Measurements from ENCODE around the gene RBM4. TPM values are rescaled to one million over a fixed set of nuclear protein-coding genes. Genes with fewer than 3 reads are reported as not detected.

RBM4 gene
- total and polyA plus RNA-seq, 9 of the 15 experiments (the other 6 are each of a cell fraction or from before 2014, with no cell fraction given) = 81.6 to 233 (median 122) TPM

DNA sequence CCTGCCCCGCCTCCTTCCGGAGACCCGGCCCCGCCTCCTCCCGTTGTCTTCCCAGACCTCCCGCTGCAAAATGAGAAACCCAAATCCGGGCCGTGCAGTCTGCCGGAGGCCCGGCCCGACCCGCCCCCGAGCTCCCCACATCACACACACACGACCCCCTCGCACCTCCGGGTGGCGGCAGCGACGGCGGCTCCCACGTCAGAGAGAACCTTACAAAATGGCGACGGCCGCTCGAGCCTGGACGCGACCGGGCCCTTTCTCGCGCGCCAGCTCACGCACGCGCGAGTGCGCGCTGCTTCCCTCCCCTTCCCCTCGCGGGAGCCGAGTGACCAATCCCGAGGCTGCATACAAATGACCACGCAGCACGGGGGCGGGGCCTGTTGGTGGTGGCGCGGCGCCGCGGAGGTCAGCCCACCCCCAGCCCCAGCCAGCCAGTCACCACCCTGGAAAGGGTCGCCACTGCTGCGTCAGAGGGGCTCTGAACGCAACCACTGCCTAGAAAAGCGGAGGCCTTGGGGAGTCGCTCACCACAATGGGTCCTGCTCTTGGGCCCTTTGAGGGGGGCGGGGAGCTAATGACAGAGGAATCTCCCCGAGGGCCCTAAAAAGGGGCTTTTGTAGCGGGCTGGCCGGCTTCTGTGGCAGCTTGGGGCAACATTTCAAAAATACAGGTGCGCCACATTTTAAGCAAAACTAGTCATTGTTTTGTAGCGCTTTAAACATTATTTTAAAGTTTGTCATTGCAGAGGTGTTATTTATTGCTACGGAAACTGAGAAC is 39.3 kb downstream of the RBM4 start, which contains the start of gene RBM4B (continued):
- TF ChIP-seq FOXA3 (CRISPR knock-in tag; conservative IDR thresholded peaks at IDR 0.05 in 1 of 2, IDR thresholded peaks at IDR 0.05 in 1 of 2) (no peak), NFIX (CRISPR knock-in tag; IDR thresholded peaks at IDR 0.05; ENCODE audit: low read depth) (no peak), DPF2 (IDR thresholded peaks at IDR 0.05) (no peak), BCL6 (CRISPR knock-in tag; IDR thresholded peaks at IDR 0.05) (no peak), ZNF444 (CRISPR knock-in tag; IDR thresholded peaks at IDR 0.05) (0 out of 2 replicates have a peak, but pooled peaks have one; percentile 62), KDM5B (IDR thresholded peaks at IDR 0.05; ENCODE audit: insufficient replicate concordance, low read depth, low read length) (peak; percentile 86), ZNF146 (CRISPR knock-in tag; IDR thresholded peaks at IDR 0.05; ENCODE audit: unreplicated experiment) (no peak), ZFX (CRISPR knock-in tag; IDR thresholded peaks at IDR 0.05) (peak; percentile 79), CXXC5 (CRISPR knock-in tag; IDR thresholded peaks at IDR 0.05) (peak; percentile 92), MCM5 (IDR thresholded peaks at IDR 0.05; ENCODE audit: low read depth) (no peak), ELF4 (CRISPR knock-in tag; IDR thresholded peaks at IDR 0.05) (no peak), ARNT (IDR thresholded peaks at IDR 0.05) (no peak; a peak in 1 of 4 replicates), ASH1L (IDR thresholded peaks at IDR 0.05; ENCODE audit: borderline replicate concordance, low read depth, partially characterized antibody) (no peak), L3MBTL2 (IDR thresholded peaks at IDR 0.05) (peak; percentile 71), SUPT5H (IDR thresholded peaks at IDR 0.05) (peak; percentile 88), POLR2G (IDR thresholded peaks at IDR 0.05; ENCODE audit: low read depth, low read length) (peak; percentile 96), RBM25 (IDR thresholded peaks at IDR 0.05; ENCODE audit: low read depth, low read length, severe bottlenecking) (peak; percentile 90)
- TF ChIP-seq, protein P1, sequence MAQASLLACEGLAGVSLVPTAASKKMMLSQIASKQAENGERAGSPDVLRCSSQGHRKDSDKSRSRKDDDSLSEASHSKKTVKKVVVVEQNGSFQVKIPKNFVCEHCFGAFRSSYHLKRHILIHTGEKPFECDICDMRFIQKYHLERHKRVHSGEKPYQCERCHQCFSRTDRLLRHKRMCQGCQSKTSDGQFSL (CRISPR knock-in tag; IDR thresholded peaks at IDR 0.05) = no peak
- TF ChIP-seq, protein P1 (tag; IDR thresholded peaks at IDR 0.05) = no peak
- TF ChIP-seq, protein P2, sequence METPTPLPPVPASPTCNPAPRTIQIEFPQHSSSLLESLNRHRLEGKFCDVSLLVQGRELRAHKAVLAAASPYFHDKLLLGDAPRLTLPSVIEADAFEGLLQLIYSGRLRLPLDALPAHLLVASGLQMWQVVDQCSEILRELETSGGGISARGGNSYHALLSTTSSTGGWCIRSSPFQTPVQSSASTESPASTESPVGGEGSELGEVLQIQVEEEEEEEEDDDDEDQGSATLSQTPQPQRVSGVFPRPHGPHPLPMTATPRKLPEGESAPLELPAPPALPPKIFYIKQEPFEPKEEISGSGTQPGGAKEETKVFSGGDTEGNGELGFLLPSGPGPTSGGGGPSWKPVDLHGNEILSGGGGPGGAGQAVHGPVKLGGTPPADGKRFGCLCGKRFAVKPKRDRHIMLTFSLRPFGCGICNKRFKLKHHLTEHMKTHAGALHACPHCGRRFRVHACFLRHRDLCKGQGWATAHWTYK (CRISPR knock-in tag; IDR thresholded peaks at IDR 0.05) = peak; percentile 60; the same call in 1 of the 2 replicates
- TF ChIP-seq, protein P3, sequence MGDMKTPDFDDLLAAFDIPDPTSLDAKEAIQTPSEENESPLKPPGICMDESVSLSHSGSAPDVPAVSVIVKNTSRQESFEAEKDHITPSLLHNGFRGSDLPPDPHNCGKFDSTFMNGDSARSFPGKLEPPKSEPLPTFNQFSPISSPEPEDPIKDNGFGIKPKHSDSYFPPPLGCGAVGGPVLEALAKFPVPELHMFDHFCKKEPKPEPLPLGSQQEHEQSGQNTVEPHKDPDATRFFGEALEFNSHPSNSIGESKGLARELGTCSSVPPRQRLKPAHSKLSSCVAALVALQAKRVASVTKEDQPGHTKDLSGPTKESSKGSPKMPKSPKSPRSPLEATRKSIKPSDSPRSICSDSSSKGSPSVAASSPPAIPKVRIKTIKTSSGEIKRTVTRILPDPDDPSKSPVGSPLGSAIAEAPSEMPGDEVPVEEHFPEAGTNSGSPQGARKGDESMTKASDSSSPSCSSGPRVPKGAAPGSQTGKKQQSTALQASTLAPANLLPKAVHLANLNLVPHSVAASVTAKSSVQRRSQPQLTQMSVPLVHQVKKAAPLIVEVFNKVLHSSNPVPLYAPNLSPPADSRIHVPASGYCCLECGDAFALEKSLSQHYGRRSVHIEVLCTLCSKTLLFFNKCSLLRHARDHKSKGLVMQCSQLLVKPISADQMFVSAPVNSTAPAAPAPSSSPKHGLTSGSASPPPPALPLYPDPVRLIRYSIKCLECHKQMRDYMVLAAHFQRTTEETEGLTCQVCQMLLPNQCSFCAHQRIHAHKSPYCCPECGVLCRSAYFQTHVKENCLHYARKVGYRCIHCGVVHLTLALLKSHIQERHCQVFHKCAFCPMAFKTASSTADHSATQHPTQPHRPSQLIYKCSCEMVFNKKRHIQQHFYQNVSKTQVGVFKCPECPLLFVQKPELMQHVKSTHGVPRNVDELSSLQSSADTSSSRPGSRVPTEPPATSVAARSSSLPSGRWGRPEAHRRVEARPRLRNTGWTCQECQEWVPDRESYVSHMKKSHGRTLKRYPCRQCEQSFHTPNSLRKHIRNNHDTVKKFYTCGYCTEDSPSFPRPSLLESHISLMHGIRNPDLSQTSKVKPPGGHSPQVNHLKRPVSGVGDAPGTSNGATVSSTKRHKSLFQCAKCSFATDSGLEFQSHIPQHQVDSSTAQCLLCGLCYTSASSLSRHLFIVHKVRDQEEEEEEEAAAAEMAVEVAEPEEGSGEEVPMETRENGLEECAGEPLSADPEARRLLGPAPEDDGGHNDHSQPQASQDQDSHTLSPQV (IDR thresholded peaks at IDR 0.05) = no peak
- TF ChIP-seq, protein P4, sequence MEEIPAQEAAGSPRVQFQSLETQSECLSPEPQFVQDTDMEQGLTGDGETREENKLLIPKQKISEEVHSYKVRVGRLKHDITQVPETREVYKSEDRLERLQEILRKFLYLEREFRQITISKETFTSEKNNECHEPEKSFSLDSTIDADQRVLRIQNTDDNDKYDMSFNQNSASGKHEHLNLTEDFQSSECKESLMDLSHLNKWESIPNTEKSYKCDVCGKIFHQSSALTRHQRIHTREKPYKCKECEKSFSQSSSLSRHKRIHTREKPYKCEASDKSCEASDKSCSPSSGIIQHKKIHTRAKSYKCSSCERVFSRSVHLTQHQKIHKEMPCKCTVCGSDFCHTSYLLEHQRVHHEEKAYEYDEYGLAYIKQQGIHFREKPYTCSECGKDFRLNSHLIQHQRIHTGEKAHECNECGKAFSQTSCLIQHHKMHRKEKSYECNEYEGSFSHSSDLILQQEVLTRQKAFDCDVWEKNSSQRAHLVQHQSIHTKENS (CRISPR knock-in tag; IDR thresholded peaks at IDR 0.05) = no peak
